Activated T-helper 2 cell treated with anti-CD3 and anti-CD28 coated beads, Interferon-gamma antibody, Interleukin-2, Interleukin-4, amounts not matched to agents 10 μg/mL and 5 μg/mL and 100 μg/mL, durations not matched to agents 14 hours and 24 hours and 36 hours (primary cell): Measurements from ENCODE around the gene RNF145. TPM values are rescaled to one million over a fixed set of nuclear protein-coding genes. Genes with fewer than 3 reads are reported as not detected.

Experiments
- DNase-seq: peaks from one replicate; pipeline ENCODE4 v3.0.0; 2021; ENCODE audit warnings: low spot score
- H3K27ac Mint-ChIP-seq: one replicate; pipeline ENCODE4 v1.8.0; 2021; ENCODE audit warnings: mixed read lengths
- H3K27me3 Mint-ChIP-seq: one replicate; pipeline ENCODE4 v1.8.0; 2021; ENCODE audit warnings: low read depth, mixed read lengths
- H3K36me3 Mint-ChIP-seq: one replicate; pipeline ENCODE4 v1.8.0; 2021; ENCODE audit warnings: low read depth, mixed read lengths
- H3K4me1 Mint-ChIP-seq: one replicate; pipeline ENCODE4 v1.8.0; 2021; ENCODE audit warnings: low read depth, mixed read lengths
- H3K4me3 Mint-ChIP-seq: one replicate; pipeline ENCODE4 v1.8.0; 2021; ENCODE audit warnings: low read depth, mild to moderate bottlenecking, moderate library complexity, mixed read lengths
- H3K9me3 Mint-ChIP-seq: one replicate; pipeline ENCODE4 v1.8.0; 2021; ENCODE audit warnings: mixed read lengths
- intact Hi-C: fragments of 100-400 bp; cut with micrococcal nuclease; formaldehyde crosslinking; loops from one replicate; pipeline ENCODE4 v1.15.1; 2023
- total RNA-seq: library from RNA; stranded (reverse); gene quantifications from 2 replicates; pipeline ENCODE4 v1.2.3, GENCODE V29; 2022

RNF145 gene
- total RNA-seq, 1 donor from 2014 or later: 124 TPM

GRCh38 chr5:159182691-159183090 is 26.7 kb downstream of the RNF145 start:
- Mint-ChIP-seq H3K4me1 (peaks cover 66% of the 10 kb centered on the region), H3K36me3 (peaks cover 57% of the 10 kb centered on the region), H3K4me3 (no peak overlapping the region), H3K9me3 (no peaks in the 10 kb centered on the region), H3K27ac (peak overlapping the region; percentile 52), H3K27me3 (no peaks in the 10 kb centered on the region)
- DNase-seq: no peak
- intact Hi-C loops: no loop called here

- H3K9me3 Mint-ChIP-seq: no peaks in the 10 kb centered on the region
- H3K4me1 Mint-ChIP-seq: peaks cover 73% of the 10 kb centered on the region
- no peaks in the 10 kb centered on the region for H3K27me3 Mint-ChIP-seq
- peaks cover 64% of the 10 kb centered on the region for H3K36me3 Mint-ChIP-seq
- no peak for DNase-seq
- intact Hi-C loops: no loop called here
- H3K27ac Mint-ChIP-seq: peak overlapping the region; percentile 65
- H3K4me3 Mint-ChIP-seq: no peak overlapping the region
Measured at GRCh38 chr5:159181651-159182050, 27.7 kb downstream of the RNF145 start.

- DNase-seq: no peak
- intact Hi-C loops: no loop called here
- Mint-ChIP-seq H3K27ac (peak overlapping the region; percentile 65), H3K9me3 (no peaks in the 10 kb centered on the region), H3K27me3 (no peaks in the 10 kb centered on the region), H3K4me1 (peaks cover 75% of the 10 kb centered on the region), H3K36me3 (peaks cover 65% of the 10 kb centered on the region), H3K4me3 (no peak overlapping the region)
Measured at GRCh38 chr5:159181152-159181551, 28.2 kb downstream of the RNF145 start.

GRCh38 chr5:159179529-159180305 is 29.6 kb downstream of the RNF145 start:
- no peak for DNase-seq
- Mint-ChIP-seq H3K4me1 (peaks cover 74% of the 10 kb centered on the region), H3K27ac (peak overlapping the region; percentile 85), H3K27me3 (no peaks in the 10 kb centered on the region), H3K9me3 (no peaks in the 10 kb centered on the region), H3K4me3 (peak overlapping the region; percentile 30), H3K36me3 (peaks cover 66% of the 10 kb centered on the region)
- intact Hi-C loops: loop anchor here (1.0 to 5.0 kb wide), 5 partner anchors 16 to 278 kb away; partner anchors contain the start of gene UBLCP1

- Mint-ChIP-seq H3K4me1 (peaks cover 74% of the 10 kb centered on the region), H3K4me3 (peak overlapping the region; percentile 30), H3K27ac (peak overlapping the region; percentile 85), H3K27me3 (no peaks in the 10 kb centered on the region), H3K36me3 (peaks cover 63% of the 10 kb centered on the region), H3K9me3 (no peaks in the 10 kb centered on the region)
- intact Hi-C loops: loop anchor here (1.0 to 5.0 kb wide), 5 partner anchors 16 to 278 kb away; partner anchors contain the start of gene UBLCP1
- DNase-seq: no peak
Measured at GRCh38 chr5:159178978-159179377, 30.4 kb downstream of the RNF145 start.

- no peaks in the 10 kb centered on the region for H3K9me3 Mint-ChIP-seq
- peaks cover 69% of the 10 kb centered on the region for H3K36me3 Mint-ChIP-seq
- DNase-seq: no peak
- peaks cover 51% of the 10 kb centered on the region for H3K4me1 Mint-ChIP-seq
- no peaks in the 10 kb centered on the region for H3K27me3 Mint-ChIP-seq
- peak overlapping the region; percentile 77 for H3K27ac Mint-ChIP-seq
- H3K4me3 Mint-ChIP-seq: peak overlapping the region; percentile 23
- intact Hi-C loops: loop anchor here (5.0 kb wide), 2 partner anchors 87 to 282 kb away; partner anchors contain the start of gene UBLCP1
Measured at GRCh38 chr5:159175547-159175946, 33.8 kb downstream of the RNF145 start.

GRCh38 chr5:159174511-159175168 is 34.7 kb downstream of the RNF145 start:
- no peaks in the 10 kb centered on the region for H3K27me3 Mint-ChIP-seq
- peaks cover 66% of the 10 kb centered on the region for H3K36me3 Mint-ChIP-seq
- H3K4me3 Mint-ChIP-seq: no peak overlapping the region
- H3K27ac Mint-ChIP-seq: peak overlapping the region; percentile 34
- H3K9me3 Mint-ChIP-seq: no peaks in the 10 kb centered on the region
- no peak for DNase-seq
- intact Hi-C loops: loop anchor here (5.0 kb wide), 2 partner anchors 88 to 283 kb away; partner anchors contain the start of gene UBLCP1
- H3K4me1 Mint-ChIP-seq: peaks cover 43% of the 10 kb centered on the region

- H3K4me3 Mint-ChIP-seq: no peak overlapping the region
- H3K4me1 Mint-ChIP-seq: peaks cover 25% of the 10 kb centered on the region
- no peaks in the 10 kb centered on the region for H3K27me3 Mint-ChIP-seq
- H3K27ac Mint-ChIP-seq: no peak overlapping the region
- DNase-seq: no peak
- peaks cover 62% of the 10 kb centered on the region for H3K36me3 Mint-ChIP-seq
- no peaks in the 10 kb centered on the region for H3K9me3 Mint-ChIP-seq
- intact Hi-C loops: no loop called here
Measured at GRCh38 chr5:159171274-159171673, 38.1 kb downstream of the RNF145 start.

GRCh38 chr5:159170021-159170420 is 39.3 kb downstream of the RNF145 start:
- DNase-seq: no peak
- Mint-ChIP-seq H3K4me3 (no peak overlapping the region), H3K36me3 (peaks cover 58% of the 10 kb centered on the region), H3K9me3 (no peaks in the 10 kb centered on the region), H3K27ac (no peak overlapping the region), H3K4me1 (peaks cover 19% of the 10 kb centered on the region), H3K27me3 (no peaks in the 10 kb centered on the region)
- intact Hi-C loops: no loop called here

- intact Hi-C loops: no loop called here
- Mint-ChIP-seq H3K27me3 (no peaks in the 10 kb centered on the region), H3K36me3 (peaks cover 59% of the 10 kb centered on the region), H3K27ac (no peak overlapping the region), H3K9me3 (no peaks in the 10 kb centered on the region), H3K4me1 (peaks cover 29% of the 10 kb centered on the region), H3K4me3 (no peak overlapping the region)
- no peak for DNase-seq
Measured at GRCh38 chr5:159166416-159166815, 42.9 kb downstream of the RNF145 start.

- H3K27ac Mint-ChIP-seq: peak overlapping the region; percentile 42
- H3K27me3 Mint-ChIP-seq: no peaks in the 10 kb centered on the region
- no peak for DNase-seq
- intact Hi-C loops: loop anchor here (1.0 to 2.0 kb wide), 2 partner anchors 16 to 45 kb away; partner anchors contain the start of gene RNF145
- H3K9me3 Mint-ChIP-seq: no peaks in the 10 kb centered on the region
- peaks cover 70% of the 10 kb centered on the region for H3K36me3 Mint-ChIP-seq
- no peak overlapping the region for H3K4me3 Mint-ChIP-seq
- peaks cover 33% of the 10 kb centered on the region for H3K4me1 Mint-ChIP-seq
Measured at GRCh38 chr5:159163701-159164046, 45.7 kb downstream of the RNF145 start.

- intact Hi-C loops: loop anchor here (1.0 to 2.0 kb wide), 2 partner anchors 16 to 46 kb away; partner anchors contain the start of gene RNF145
- H3K9me3 Mint-ChIP-seq: no peaks in the 10 kb centered on the region
- H3K36me3 Mint-ChIP-seq: peaks cover 75% of the 10 kb centered on the region
- H3K27ac Mint-ChIP-seq: peak overlapping the region; percentile 42
- no peak overlapping the region for H3K4me3 Mint-ChIP-seq
- H3K4me1 Mint-ChIP-seq: peaks cover 38% of the 10 kb centered on the region
- H3K27me3 Mint-ChIP-seq: no peaks in the 10 kb centered on the region
- no peak for DNase-seq
Measured at GRCh38 chr5:159163027-159163700, 46.2 kb downstream of the RNF145 start.
